Measurements from ENCODE around the gene HECTD4. TPM values are rescaled to one million over a fixed set of nuclear protein-coding genes. Genes with fewer than 3 reads are reported as not detected.
"Not testable (repeated sequence)": the region's sequence is repeated elsewhere in the genome, so short reads cannot be mapped to it uniquely, and the experiment has no call there.

Gene HECTD4
- polyA plus RNA-seq, 4 donors = 35.9 to 68.5 (median 52.6) TPM

DNA sequence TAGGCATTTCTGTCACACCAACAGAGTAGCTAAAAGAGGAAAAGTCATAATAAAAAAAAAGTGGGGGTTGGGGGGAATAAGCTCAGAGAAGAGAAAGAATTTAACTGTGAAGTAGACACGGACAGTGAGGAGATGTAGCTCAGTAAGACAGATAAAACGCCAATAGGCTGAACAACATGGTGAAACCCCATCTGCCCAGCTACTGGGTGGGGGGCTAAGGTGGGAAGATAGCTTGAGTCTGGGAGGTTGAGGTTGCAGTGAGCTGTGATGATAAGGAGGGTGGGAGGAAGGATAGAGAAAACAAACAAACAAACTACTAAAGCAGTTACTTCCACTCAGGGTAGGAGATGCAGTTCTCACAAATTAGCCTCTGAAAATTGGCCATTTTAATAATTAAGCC is 25.0 kb downstream of the HECTD4 start:
- no peak for DNase-seq (ENCODE audit: low read depth in 4 of 4, low spot score in 2 of 4)

DNA sequence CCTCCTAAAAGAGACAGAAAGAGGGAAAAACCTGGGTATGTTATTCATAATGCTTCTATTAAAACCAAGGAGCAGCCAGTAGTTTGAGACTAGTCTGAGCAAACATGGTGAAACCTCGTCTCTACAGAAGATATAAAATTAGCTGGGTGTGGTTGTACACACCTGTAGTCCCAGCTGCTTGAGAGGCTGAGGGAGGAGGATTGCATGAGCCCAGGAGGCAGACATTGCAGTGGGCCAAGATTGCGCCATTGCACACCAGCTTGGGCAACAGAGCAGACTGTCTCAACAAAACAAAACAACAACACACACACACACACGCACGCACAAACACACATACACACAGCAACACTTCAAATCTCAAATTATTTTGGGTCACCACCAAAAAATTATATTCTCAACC is 27.8 kb downstream of the HECTD4 start:
- DNase-seq (ENCODE audit: low read depth in 4 of 4, low spot score in 2 of 4) = no peak

DNA sequence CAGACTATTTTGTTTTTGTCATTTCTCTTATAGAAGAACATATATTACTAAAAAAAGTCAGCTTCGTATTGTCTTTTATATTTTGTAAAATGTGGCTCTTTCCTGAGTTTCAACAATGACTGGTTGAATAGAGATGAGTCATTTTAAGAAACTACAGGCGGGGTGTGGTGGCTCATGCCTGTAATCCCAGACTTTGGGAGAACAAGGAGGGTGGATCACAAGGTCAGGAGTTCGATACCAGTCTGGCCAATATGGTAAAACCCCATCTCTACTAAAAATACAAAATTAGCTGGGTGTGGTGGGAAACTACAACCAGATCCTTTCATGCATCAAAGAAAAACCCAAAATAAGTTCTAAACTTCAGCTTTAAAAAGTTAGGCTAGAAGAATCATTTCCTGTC is 28.8 kb downstream of the HECTD4 start:
- DNase-seq (ENCODE audit: low read depth in 4 of 4, low spot score in 2 of 4) = no peak

DNA sequence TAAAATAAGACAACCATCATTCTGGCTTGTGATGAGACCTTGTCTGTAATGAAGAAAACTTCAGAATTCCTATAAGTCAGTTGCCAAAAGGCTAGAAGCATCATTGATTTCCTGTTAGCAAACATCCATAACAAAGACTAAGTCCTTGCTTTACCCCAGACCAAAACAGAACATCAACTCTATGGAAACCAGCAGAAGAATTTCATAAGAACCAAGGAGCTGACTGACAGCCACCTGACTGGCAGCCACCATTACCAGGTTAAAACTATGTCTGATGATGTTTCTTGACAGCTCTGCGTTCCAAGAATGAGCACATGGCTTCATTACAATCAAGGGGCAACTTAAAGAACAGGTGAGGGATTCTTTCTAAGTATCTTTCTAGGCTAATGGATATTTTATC is 29.3 kb downstream of the HECTD4 start:
- no peak for DNase-seq (ENCODE audit: low read depth in 4 of 4, low spot score in 2 of 4)

DNA sequence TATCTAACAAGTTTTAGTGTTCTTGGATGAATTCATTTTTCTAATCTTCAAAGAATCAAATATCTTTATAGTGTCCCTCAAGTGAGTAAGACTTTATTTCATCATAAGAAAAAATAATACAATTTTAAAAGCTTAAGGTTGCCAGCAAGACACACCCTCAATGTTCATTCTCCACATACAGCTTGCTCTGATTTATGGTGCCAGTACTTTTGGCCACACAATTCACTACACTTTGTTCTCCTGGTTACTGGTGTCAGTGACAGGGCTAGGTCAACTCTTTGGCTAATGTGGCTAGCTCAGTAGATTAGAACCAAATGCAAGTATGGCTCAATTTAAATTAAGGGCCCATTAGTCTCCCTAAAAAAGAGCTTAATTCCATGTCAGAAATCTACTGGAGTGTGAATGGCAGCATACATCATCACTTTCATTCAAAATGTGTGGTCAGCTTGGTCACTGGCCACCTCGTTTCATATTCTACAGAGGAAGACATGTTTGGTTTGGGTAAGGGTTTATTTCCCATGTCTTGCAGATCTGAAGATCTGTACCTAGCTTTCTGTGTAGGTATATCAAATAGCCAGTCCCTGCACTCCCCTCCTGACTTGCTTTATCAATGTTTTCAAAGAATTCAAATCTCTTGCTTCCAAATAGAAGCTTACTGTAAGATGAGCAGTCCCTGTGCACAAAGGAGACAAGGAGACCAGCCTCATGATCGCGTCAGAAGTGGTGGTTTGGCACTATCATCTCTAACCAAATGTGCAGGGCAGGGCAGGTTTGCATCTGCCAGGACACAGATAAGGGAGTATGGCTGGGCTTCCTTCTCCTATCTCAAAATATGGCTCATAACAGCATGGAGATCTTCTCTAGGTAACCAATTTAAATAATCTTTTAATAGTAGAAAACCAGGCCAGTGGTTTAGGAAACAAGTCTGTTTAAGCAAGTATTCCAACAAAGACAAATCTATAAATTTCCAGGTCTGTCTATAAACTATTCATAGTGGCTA is 31.3 kb downstream of the HECTD4 start:
- DNase-seq (ENCODE audit: low read depth in 4 of 4, low spot score in 2 of 4) = no peak

DNA sequence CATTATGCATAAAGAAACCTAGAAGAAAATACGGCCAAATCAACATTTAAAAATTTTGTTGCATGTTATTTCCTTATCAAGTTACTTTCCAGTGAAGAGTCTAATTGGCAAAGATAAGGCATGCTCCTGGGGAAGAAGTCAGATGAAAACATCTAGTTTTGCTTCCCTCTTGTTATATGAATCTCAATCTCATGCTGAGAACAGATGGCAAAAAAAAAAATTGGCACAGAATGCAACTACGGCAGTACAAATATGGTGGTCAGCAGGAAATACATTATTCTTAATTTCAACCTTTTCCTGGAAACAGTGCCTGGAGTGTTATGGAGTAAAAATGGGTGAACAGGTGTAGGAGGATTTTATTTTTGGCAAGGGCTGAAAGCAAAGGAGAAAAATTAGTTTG is 32.8 kb downstream of the HECTD4 start:
- no peak for DNase-seq (ENCODE audit: low read depth in 4 of 4, low spot score in 2 of 4)

DNA sequence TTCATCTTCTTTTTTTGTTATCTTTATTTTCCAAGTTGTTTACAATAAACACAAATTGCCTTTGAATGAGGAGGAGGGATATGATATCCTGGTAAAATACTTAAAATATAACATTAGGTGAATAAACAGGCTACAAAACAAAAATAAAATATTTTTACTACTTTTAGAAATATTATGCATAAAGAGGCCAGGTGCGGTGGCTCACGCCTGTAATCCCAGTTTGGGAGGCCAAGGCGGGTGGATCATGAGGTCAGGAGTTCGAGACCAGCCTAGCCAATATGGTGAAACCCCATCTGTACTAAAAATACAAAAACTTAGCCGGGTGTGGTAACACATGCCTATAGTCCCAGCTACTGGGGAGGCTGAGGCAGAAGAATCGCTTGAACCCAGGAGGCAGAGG is 33.3 kb downstream of the HECTD4 start:
- DNase-seq (ENCODE audit: low read depth in 4 of 4, low spot score in 2 of 4) = not testable (repeated sequence)

DNA sequence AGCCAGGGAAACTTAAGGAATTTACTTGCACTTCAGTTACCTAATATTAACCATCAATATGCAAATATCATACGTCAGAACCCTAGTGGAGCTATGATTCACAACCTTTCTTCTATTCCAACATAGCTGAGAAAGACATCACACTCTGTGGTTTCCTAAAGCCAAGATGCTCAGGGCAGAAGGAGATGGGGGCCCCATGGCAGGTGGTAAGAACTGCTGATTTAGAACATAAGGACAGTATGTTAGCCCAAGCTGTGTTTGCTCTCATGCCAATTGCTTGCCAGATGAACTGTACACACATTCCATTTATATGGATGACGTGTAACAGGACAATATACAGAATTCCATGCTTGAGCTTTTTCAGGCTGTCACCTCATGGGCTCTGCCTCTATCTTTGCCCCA is 34.6 kb downstream of the HECTD4 start:
- no peak for DNase-seq (ENCODE audit: low read depth in 4 of 4, low spot score in 2 of 4)

DNA sequence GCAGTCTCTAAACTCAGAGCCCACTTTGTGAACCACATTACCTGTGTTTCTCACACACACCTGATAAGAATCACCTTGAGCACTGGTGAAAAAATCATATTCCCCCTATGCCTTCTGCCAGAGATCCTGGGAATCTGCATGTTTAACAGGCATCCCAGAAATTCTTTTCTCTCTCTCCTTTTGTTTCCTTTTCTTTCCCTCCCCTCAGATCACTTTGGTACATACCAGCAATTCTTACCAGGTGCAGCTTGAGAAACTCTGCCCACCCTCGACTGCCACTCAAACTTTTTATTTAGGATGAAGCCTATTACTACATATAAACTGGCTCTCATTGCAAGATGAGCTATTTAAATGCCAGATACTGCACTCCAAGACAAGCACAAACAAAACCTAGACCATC is 36.0 kb downstream of the HECTD4 start:
- DNase-seq (ENCODE audit: low read depth in 4 of 4, low spot score in 2 of 4) = no peak

DNA sequence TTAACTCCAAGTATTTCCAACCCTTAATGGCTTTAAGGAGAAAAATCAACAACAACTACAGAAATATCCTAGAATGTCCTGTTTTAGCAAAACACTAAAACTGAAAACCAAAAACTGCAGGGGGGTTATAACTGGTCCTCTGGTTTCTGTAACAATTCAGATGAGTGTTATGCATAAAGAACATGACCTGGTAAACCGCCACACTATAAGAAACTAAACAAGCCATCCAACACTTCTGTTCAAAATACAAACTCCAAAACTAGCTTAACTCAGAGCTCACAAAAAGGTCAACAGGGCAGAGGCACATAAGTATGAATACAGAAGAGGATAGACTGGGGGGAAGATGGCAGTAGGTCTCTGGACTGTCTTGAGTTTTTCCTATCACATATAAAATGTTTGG is 38.0 kb downstream of the HECTD4 start:
- no peak for DNase-seq (ENCODE audit: low read depth in 4 of 4, low spot score in 2 of 4)

DNA sequence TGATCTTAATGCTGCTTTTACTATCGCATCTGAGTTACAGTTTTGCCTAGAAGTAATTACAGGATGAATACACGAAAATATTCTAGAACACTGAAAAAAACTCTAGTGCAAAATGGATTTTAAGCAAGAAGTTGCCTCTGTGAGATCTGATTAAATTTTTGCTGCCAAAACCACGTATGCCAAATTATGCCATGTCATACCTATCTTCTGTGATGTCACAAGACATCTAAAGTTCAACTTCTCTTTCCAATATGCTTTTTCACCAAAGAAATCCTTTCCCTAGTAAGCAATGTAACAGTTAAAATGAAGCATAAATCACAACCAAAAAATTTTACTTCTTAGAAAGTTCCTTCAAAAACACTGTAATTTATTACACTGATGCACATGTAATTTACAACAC is 39.6 kb downstream of the HECTD4 start:
- DNase-seq (ENCODE audit: low read depth in 4 of 4, low spot score in 2 of 4) = no peak

DNA sequence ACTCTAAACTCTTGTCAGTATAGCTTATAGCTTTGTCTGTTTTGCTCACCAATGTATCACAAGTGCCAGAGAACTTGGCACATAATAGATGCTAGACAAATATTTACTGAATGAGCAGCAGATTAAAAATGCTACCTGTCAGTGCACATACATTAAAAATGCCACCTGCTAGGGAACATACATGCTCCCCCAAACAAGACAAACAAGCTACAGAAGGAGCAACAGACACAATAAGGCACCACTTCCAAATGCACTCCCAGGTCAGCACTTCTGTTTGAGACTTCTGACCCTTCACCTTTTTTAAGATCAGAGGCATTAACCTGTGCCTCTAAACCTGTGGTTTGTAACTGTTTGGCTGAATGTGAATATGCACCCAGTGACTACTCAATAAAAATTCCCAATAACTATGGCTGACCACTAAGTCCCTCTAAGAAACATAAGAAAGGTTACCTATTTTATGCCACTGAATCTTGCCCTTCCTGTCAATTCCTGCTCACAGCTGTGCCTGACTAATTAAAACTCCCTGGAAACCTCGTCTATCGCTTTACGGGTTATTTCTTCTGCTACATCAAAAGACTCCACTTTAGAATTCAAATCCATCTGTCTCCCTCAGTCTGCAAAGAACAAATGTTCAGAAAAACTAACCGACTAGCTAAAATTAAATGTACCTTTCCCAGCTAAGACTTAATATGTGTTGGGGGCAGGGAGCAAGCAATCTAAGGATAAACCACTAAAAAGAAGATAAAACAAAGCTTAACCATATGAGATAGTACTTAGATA is 41.0 kb downstream of the HECTD4 start:
- no peak for DNase-seq (ENCODE audit: low read depth in 4 of 4, low spot score in 2 of 4)

DNA sequence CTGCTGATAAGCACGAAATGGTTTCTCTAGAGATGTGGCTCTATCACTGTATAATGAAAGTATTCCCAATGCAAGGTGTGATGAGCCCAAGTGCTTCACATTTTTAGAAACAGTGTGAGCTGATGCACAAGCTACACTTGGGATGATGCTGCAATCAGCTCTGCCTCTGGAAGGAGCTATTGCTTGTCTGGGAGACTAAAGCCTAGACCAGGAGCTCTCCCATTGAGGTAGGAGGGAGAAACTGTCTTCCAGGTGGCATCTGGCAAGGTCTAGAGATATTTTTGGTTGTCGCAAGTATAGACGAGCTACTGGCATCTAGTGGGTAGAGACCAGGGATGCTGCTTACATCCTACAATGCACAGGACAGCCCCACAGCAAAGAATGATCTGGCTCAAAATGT is 42.0 kb downstream of the HECTD4 start:
- DNase-seq (ENCODE audit: low read depth in 4 of 4, low spot score in 2 of 4) = no peak

DNA sequence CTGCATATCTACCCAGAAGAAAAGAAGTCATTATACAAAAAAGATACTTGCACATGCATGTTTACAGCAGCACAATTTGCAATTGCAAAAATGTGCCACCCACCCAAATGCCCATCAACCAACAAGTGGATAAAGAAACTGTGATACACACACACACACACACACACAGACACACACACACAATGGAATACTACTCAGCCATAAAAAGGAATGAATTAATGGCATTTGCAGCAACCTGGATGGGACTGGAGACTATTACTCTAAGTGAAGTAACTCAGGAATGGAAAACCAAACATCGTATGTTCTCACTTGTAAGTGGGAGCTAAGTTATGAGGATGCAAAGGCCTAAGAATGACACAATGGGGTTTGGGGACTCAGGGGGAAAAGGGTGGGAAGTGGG is 47.2 kb downstream of the HECTD4 start:
- not testable (repeated sequence) for DNase-seq (ENCODE audit: low read depth in 4 of 4, low spot score in 2 of 4)

DNA sequence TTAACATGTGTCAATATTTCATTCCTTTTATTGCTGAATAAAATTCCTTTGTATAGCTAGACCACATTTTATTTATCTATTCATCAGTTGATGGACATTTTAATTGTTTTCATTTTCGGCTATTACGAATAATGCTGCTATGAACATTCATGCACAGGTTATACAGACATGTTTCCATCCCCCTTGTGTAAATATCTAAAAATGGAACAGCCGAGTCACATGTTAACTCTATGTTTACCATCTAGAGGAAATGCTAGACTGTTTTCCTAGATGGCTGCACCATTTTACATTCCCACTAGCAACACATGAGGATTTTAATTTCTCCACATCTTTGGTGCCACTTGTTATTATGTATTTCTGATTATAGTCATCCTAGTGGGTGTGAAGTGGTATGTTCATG is 49.2 kb downstream of the HECTD4 start:
- DNase-seq (ENCODE audit: low read depth in 4 of 4, low spot score in 2 of 4) = no peak

DNA sequence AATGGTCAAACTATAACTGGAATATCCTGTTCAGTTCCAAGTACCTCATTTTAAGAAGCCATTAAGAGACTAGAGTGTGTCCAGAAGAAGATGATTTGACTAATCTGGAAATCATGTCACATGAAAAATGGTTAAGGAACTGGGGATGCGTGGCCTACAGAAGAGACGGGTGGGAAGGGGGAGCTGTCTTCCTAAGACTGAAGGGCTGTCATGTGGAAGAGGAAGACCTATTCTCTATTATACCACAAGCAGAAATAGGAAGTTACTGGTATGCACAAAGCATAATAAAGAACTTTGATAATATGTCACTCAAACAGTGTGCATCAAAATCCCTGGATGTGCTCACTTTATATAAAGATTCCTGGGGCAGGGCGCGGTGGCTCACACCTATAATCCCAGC is 50.3 kb downstream of the HECTD4 start:
- DNase-seq (ENCODE audit: low read depth in 4 of 4, low spot score in 2 of 4) = no peak

DNA sequence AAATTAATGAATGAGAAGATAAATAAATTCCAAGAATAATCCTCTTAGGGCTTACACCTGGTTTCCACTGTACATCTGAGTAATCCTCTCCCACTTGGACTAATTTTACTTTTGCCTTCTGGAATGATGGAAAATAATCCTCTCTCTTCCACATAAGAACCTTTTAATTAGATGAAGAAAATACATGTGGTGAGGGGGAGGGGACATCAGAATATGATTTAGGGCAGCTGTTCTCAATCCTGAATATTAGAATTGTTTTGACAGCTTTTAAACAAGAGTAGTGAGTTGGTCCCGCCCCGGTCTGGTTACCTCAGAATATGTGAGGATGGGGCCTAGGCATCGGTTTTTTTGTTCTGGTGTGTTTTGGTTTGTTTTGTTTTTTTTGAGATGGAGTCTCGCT is 51.5 kb downstream of the HECTD4 start:
- DNase-seq (ENCODE audit: low read depth in 4 of 4, low spot score in 2 of 4) = no peak

DNA sequence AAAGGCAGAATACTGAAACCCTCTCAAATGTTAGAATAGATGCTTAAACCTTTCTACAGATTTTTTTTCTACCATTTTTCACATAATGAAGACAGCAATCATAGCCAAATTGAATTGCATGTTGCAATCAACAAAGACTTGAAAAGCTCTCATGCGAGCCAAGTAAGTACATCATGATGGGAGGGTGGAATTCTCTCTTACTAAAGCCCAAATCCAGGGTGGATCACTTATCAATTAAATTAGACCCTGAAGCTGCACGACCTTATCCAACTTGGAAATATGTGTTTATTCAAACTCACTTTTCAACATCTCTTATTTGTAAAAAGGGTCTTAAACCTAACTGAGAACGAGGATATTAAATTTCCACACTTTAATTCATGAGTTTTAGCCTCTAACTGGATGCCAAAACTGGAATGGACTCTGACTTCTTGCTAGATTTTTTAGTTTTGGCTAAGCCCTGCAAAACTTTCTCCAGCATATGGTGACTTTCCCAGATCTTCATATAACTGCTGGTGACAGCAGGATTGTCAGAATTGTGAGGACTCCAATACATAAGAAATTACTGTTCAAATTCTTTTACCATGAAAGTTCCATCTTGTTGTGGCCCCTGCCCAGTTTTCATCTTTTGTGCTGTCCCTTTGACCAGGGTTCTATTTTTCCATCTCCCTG is 53.6 kb downstream of the HECTD4 start:
- no peak for DNase-seq (ENCODE audit: low read depth in 4 of 4, low spot score in 2 of 4)

DNA sequence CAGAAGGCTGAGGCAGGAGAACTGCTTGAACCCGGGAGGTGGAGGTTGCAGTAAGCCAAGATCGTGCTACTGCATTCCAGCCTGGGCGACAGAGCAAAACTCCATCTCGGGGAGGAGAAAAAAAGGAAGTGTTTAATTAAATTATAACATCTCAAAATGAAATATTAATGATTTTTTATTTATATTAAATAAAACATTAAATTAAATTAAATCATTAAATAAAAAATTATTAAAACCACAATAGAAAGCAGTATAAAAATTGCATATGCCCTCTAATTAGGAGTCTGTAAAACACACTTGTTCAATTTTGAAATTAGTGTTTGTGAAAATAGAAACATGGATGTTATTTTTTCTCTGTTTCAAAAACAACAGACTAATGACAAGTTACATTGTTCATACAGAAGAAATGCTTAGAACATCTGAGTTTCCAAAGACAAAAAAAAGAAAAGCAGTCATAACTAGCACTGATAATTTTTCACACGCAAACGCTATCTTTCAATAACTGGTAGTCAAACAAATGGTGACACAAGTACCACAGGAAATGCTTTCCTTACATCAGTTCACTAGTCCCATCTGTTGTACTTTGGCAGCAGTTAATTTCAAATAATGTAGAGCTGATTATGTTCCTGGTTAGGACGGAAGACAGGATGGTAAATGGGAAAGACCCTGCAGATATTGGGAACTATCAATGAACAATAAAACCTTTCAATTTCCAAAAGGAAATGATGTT is 54.9 kb downstream of the HECTD4 start:
- no peak for DNase-seq (ENCODE audit: low read depth in 4 of 4, low spot score in 2 of 4)

DNA sequence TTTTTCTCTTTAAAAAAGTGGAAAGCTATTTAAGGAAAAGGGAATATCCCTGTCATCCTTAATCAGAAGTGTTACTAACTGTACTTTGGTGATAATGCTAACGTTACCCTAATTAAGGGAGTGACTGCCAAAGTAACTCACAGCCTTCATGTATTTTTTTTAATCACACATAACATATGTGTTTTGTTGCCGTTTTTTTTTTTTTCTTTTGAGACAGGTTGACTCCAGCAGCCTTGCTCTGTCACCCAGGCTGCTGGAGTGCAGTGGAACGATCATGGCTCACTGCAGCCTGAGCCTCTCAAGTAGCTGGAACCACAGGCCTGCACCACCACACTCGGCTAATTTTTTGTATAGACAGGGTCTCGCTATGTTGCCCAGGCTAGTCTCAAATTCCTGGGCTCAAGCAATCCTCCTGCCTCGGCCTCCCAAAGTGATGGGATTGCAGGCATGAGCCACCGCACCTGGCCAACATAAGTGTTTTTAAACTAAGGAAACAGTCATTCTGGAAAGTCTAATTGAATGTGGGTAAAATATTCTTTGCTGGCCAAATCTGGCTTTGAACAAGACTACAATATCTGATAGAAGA is 56.5 kb downstream of the HECTD4 start:
- no peak for DNase-seq (ENCODE audit: low read depth in 4 of 4, low spot score in 2 of 4)

All from left renal cortex interstitium (tissue), 4 donors.